Ovary (tissue), 3 donors: ENCODE results near the gene AMOTL1.

Source experiments
- EP300 ChIP-seq: sonication (generic); formaldehyde crosslinking; IDR thresholded peaks from one replicate; pipeline ENCODE4 v1.6.1; 2017; ENCODE audit warnings: antibody characterized with exemption
- POLR2A ChIP-seq: fragments of 450-650 bp; IDR thresholded peaks from one replicate; pipeline ENCODE4 v1.6.1; 2017; ENCODE audit warnings: antibody characterized with exemption, mild to moderate bottlenecking, moderate library complexity
- TF ChIP-seq, protein P1 (sequence below), 3 donors: fragments of 450-650 bp in 2 of 3; fragments of 200-600 bp in 1 of 3; IDR thresholded peaks; one replicate each; pipeline versions ENCODE4 v1.5.1 to v1.8.0; 2016 to 2022; ENCODE audit warnings: antibody characterized with exemption in 3 of 3, mild to moderate bottlenecking in 1 of 3
- donor health status: DM: no; HTN: no; CAD: no.

DNA sequence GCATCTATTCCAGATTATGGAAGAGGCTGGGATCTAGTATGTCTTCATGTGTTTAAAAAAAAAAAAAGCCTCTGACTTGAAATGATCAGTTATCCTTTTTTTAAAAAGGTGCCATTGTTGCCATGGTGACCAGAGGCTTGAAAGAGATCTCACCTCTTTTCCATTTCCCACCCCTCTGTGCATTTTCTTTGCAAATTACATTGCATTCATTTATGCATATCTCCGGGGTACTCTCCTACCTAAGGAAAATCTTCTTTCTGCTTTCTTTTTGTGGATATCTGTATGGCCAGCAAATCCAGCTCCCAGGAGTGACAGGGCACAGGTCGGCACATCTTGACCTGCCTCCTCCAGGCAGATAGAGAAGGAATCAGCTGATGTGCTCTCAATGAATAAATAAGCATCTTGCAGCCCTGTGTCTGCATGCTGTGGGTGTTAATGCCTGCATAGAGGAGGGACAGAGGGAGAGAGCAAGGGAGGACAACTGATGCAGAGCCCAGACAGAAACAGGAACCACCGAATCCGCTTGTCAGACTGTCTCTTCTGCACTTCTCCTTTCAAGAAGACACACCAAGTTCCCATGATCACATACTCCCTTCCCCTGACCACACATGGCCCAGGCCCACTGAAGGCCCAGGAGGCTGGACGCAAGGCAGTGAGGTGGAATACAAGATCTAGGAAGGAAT, 154.3 kb downstream of the AMOTL1 start:
- TF ChIP-seq, protein P1, sequence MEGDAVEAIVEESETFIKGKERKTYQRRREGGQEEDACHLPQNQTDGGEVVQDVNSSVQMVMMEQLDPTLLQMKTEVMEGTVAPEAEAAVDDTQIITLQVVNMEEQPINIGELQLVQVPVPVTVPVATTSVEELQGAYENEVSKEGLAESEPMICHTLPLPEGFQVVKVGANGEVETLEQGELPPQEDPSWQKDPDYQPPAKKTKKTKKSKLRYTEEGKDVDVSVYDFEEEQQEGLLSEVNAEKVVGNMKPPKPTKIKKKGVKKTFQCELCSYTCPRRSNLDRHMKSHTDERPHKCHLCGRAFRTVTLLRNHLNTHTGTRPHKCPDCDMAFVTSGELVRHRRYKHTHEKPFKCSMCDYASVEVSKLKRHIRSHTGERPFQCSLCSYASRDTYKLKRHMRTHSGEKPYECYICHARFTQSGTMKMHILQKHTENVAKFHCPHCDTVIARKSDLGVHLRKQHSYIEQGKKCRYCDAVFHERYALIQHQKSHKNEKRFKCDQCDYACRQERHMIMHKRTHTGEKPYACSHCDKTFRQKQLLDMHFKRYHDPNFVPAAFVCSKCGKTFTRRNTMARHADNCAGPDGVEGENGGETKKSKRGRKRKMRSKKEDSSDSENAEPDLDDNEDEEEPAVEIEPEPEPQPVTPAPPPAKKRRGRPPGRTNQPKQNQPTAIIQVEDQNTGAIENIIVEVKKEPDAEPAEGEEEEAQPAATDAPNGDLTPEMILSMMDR (IDR thresholded peaks at IDR 0.05): no peak
- no peak for TF ChIP-seq POLR2A
- no peak for TF ChIP-seq EP300
